Natural killer cell (primary cell): ENCODE data around the gene PDE4D. TPM values are rescaled to one million over a fixed set of nuclear protein-coding genes. Genes with fewer than 3 reads are reported as not detected.

Experiments
- ATAC-seq, 3 donors: fragments of 150-1000 bp in 2 of 3; fragments of 200-7000 bp in 1 of 3; cut with Tn5 transposase; 1 replicate in 1 of 3; 2 replicates in 2 of 3; pipeline ENCODE4 v1.10.0; 2021; ENCODE audit warnings: mild to moderate bottlenecking in 2 of 3, moderate library complexity in 2 of 3
- DNase-seq, 2 donors: peaks; one replicate each; pipeline versions ENCODE4 v3.0.0 to v3.0.0-alpha.2; 2013 to 2021; ENCODE audit warnings: mixed read lengths in 1 of 2
- H3K27ac ChIP-seq: one replicate; pipeline ENCODE4 v1.5.1; 2013; ENCODE audit warnings: mild to moderate bottlenecking, low read length
- H3K27me3 ChIP-seq: one replicate; pipeline ENCODE4 v1.6.1; 2013; ENCODE audit warnings: low read length; ENCODE audit not compliant: control insufficient read depth, insufficient read depth
- H3K36me3 ChIP-seq: one replicate; pipeline ENCODE4 v1.6.1; 2013; ENCODE audit warnings: low read length; ENCODE audit not compliant: control insufficient read depth, insufficient read depth
- H3K4me1 ChIP-seq: one replicate; pipeline ENCODE4 v1.6.1; 2013; ENCODE audit warnings: low read length; ENCODE audit not compliant: control insufficient read depth, insufficient read depth
- H3K4me3 ChIP-seq: one replicate; pipeline ENCODE4 v1.5.1; 2013; ENCODE audit warnings: low read length
- H3K9me3 ChIP-seq: one replicate; pipeline ENCODE4 v1.6.1; 2013; ENCODE audit warnings: low read length; ENCODE audit not compliant: control insufficient read depth, insufficient read depth
- H3K27ac Mint-ChIP-seq, 2 donors: one replicate each; pipeline ENCODE4 v1.8.0; 2022; ENCODE audit warnings: mild to moderate bottlenecking in 2 of 2, mixed read lengths in 2 of 2, moderate library complexity in 1 of 2
- H3K27me3 Mint-ChIP-seq, 2 donors: one replicate each; pipeline ENCODE4 v1.8.0; 2022; ENCODE audit warnings: low read depth in 2 of 2, mixed read lengths in 2 of 2
- H3K36me3 Mint-ChIP-seq: one replicate; pipeline ENCODE4 v1.8.0; 2022; ENCODE audit warnings: mixed read lengths
- H3K4me1 Mint-ChIP-seq, 2 donors: one replicate each; pipeline ENCODE4 v1.8.0; 2022; ENCODE audit warnings: mixed read lengths in 2 of 2
- H3K4me3 Mint-ChIP-seq: one replicate; pipeline ENCODE4 v1.8.0; 2022; ENCODE audit warnings: mild to moderate bottlenecking, moderate library complexity, mixed read lengths
- H3K9me3 Mint-ChIP-seq, 2 donors: one replicate each; pipeline ENCODE4 v1.8.0; 2022; ENCODE audit warnings: mixed read lengths in 2 of 2
- WGBS: methylation state at CpG from one replicate; pipeline ENCODE4 v1.1.7; 2013; ENCODE audit warnings: missing lambda C conversion rate; ENCODE audit not compliant: insufficient coverage; 5-methylcytosine and 5-hydroxymethylcytosine counted together
- intact Hi-C: fragments of 100-400 bp; cut with micrococcal nuclease; formaldehyde crosslinking; loops from one replicate; pipeline ENCODE4 v1.14.2; 2022
- total RNA-seq, 4 donors: library from RNA; stranded (reverse); fragments of 120-200 nt in 1 of 4; gene quantifications; one replicate each; pipeline versions ENCODE4 v1.2.3 to v1.2.4, GENCODE V29; 2013 to 2022
- TF ChIP-seq, protein P1 (sequence below): fragments of 200-600 bp; IDR thresholded peaks from one replicate; pipeline ENCODE4 v1.8.0; 2022; ENCODE audit warnings: antibody characterized with exemption

Gene PDE4D
- total RNA-seq, 3 donors from 2014 or later (not counting 1 experiment from before 2014, with no cell fraction given): 109 to 170 (median 116) TPM

GRCh38 chr5:59246882-59247281, 646.6 kb downstream of the PDE4D start:
- H3K4me1 Mint-ChIP-seq: peaks cover 5 to 9% of the 10 kb centered on the region in 2 donors
- Histone ChIP-seq H3K36me3 (no peaks in the 10 kb centered on the region), H3K4me1 (no peaks in the 10 kb centered on the region), H3K27ac (no peak overlapping the region), H3K9me3 (no peaks in the 10 kb centered on the region), H3K4me3 (no peak overlapping the region), H3K27me3 (no peaks in the 10 kb centered on the region)
- ATAC-seq (no peak), DNase-seq (no peak)
- H3K9me3 Mint-ChIP-seq: peaks cover 0 to 3% of the 10 kb centered on the region in 2 donors
- H3K4me3 Mint-ChIP-seq: no peak overlapping the region
- H3K27me3 Mint-ChIP-seq: no peaks in the 10 kb centered on the region
- TF ChIP-seq, protein P1, sequence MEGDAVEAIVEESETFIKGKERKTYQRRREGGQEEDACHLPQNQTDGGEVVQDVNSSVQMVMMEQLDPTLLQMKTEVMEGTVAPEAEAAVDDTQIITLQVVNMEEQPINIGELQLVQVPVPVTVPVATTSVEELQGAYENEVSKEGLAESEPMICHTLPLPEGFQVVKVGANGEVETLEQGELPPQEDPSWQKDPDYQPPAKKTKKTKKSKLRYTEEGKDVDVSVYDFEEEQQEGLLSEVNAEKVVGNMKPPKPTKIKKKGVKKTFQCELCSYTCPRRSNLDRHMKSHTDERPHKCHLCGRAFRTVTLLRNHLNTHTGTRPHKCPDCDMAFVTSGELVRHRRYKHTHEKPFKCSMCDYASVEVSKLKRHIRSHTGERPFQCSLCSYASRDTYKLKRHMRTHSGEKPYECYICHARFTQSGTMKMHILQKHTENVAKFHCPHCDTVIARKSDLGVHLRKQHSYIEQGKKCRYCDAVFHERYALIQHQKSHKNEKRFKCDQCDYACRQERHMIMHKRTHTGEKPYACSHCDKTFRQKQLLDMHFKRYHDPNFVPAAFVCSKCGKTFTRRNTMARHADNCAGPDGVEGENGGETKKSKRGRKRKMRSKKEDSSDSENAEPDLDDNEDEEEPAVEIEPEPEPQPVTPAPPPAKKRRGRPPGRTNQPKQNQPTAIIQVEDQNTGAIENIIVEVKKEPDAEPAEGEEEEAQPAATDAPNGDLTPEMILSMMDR: no peak
- no peak overlapping the region for H3K27ac Mint-ChIP-seq
- H3K36me3 Mint-ChIP-seq: no peaks in the 10 kb centered on the region
- intact Hi-C loops: no loop called here

GRCh38 chr5:59246145-59246869, 647.2 kb downstream of the PDE4D start:
- Histone ChIP-seq H3K4me1 (no peaks in the 10 kb centered on the region), H3K4me3 (no peak overlapping the region), H3K9me3 (no peaks in the 10 kb centered on the region), H3K27me3 (no peaks in the 10 kb centered on the region), H3K36me3 (no peaks in the 10 kb centered on the region), H3K27ac (no peak overlapping the region)
- no peaks in the 10 kb centered on the region for H3K9me3 Mint-ChIP-seq
- H3K36me3 Mint-ChIP-seq: no peaks in the 10 kb centered on the region
- no peak overlapping the region for H3K4me3 Mint-ChIP-seq
- DNase-seq: no peak
- no peak overlapping the region for H3K27ac Mint-ChIP-seq
- TF ChIP-seq, protein P1: no peak
- WGBS: no CpG with 5 or more reads among the region's 3 CpGs
- H3K27me3 Mint-ChIP-seq: no peaks in the 10 kb centered on the region
- no peak for ATAC-seq
- intact Hi-C loops: no loop called here
- H3K4me1 Mint-ChIP-seq: peaks cover 5 to 9% of the 10 kb centered on the region in 2 donors

DNA sequence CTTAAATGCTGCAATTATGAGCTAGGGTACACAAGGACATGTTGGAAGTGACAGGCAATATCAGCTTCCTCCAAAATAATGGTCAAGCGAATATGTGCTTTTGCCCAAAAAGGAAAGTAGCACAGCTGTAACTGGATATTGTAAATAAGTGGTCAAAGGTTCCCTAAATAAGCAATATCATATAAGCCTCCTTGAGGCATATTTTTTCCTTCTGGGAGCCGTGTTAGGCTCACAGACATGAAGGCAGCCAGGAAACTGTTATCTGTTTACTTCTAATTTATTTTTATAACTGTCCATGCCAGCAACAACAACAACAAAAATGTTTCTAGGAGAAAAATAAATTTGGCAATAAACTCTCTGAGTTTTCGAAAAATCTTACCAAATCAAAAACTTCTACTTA, 648.3 kb downstream of the PDE4D start:
- no peaks in the 10 kb centered on the region for H3K27me3 Mint-ChIP-seq
- no peaks in the 10 kb centered on the region for H3K9me3 ChIP-seq
- H3K36me3 Mint-ChIP-seq: no peaks in the 10 kb centered on the region
- no peaks in the 10 kb centered on the region for H3K4me1 ChIP-seq
- no peaks in the 10 kb centered on the region for H3K27me3 ChIP-seq
- no peak overlapping the region for H3K4me3 Mint-ChIP-seq
- H3K9me3 Mint-ChIP-seq: no peaks in the 10 kb centered on the region
- H3K4me1 Mint-ChIP-seq: peaks cover 5 to 9% of the 10 kb centered on the region in 2 donors
- H3K4me3 ChIP-seq: no peak overlapping the region
- intact Hi-C loops: no loop called here
- H3K36me3 ChIP-seq: no peaks in the 10 kb centered on the region
- H3K27ac Mint-ChIP-seq: no peak overlapping the region
- 81% methylated on average over 2 of the region's 3 CpGs for WGBS
- no peak overlapping the region for H3K27ac ChIP-seq
- no peak for ATAC-seq
- TF ChIP-seq, protein P1: no peak
- DNase-seq: no peak

- H3K4me3 Mint-ChIP-seq: no peak overlapping the region
- no peak for DNase-seq
- 64% methylated on average over 1 of the region's 1 CpG for WGBS
Measured at GRCh38 chr5:59241552-59241951, 652.0 kb downstream of the PDE4D start.

More at GRCh38 chr5:59241552-59241951, 652.0 kb downstream of the PDE4D start:
- H3K4me1 ChIP-seq: no peaks in the 10 kb centered on the region
- no peak for ATAC-seq
- intact Hi-C loops: no loop called here
- no peaks in the 10 kb centered on the region for H3K36me3 ChIP-seq
- H3K27ac ChIP-seq: no peak overlapping the region
- no peak overlapping the region for H3K4me3 ChIP-seq
- no peaks in the 10 kb centered on the region for H3K27me3 ChIP-seq
- Mint-ChIP-seq H3K27me3 (no peaks in the 10 kb centered on the region), H3K9me3 (no peaks in the 10 kb centered on the region), H3K27ac (no peak overlapping the region), H3K36me3 (no peaks in the 10 kb centered on the region), H3K4me1 (no peaks in the 10 kb centered on the region)
- TF ChIP-seq, protein P1: no peak
- no peaks in the 10 kb centered on the region for H3K9me3 ChIP-seq
